Upper lobe of left lung (tissue), 6 donors: ENCODE measurements around the gene ZNF831. TPM values are rescaled to one million over a fixed set of nuclear protein-coding genes. Genes with fewer than 3 reads are reported as not detected.

Source experiments
- ATAC-seq, 2 donors: fragments of 200-7000 bp; cut with Tn5 transposase; one replicate each; pipeline ENCODE4 v1.9.1; 2022; ENCODE audit warnings: mild to moderate bottlenecking in 2 of 2, moderate library complexity in 2 of 2; ENCODE audit not compliant: low FRiP score in 2 of 2
- DNase-seq, 2 donors: peaks; one replicate each; pipeline ENCODE4 v3.0.0-alpha.2; 2019 to 2020
- H3K27ac ChIP-seq, 4 donors: fragments of 200-600 bp; sonication (generic); one replicate each; pipeline ENCODE4 v1.5.1; 2016 to 2019
- H3K27me3 ChIP-seq, 4 donors: fragments of 200-600 bp; sonication (generic); one replicate each; pipeline ENCODE4 v1.5.1; 2017 to 2019
- H3K36me3 ChIP-seq, 4 donors: fragments of 200-600 bp; sonication (generic); one replicate each; pipeline ENCODE4 v1.5.1; 2016 to 2019
- H3K4me1 ChIP-seq, 4 donors: fragments of 200-600 bp; sonication (generic); one replicate each; pipeline ENCODE4 v1.5.1; 2018 to 2019
- H3K4me3 ChIP-seq, 4 donors: fragments of 200-600 bp; sonication (generic); one replicate each; pipeline ENCODE4 v1.5.1; 2017 to 2019; ENCODE audit warnings: mild to moderate bottlenecking in 2 of 4, moderate library complexity in 1 of 4
- H3K9me3 ChIP-seq, 4 donors: fragments of 200-600 bp; sonication (generic); one replicate each; pipeline ENCODE4 v1.5.1; 2018 to 2019
- EP300 ChIP-seq, 4 donors: sonication (generic); formaldehyde crosslinking; IDR thresholded peaks; one replicate each; pipeline ENCODE4 v1.5.1; 2017; ENCODE audit warnings: antibody characterized with exemption in 4 of 4, control low read depth in 2 of 4
- POLR2A ChIP-seq, 4 donors: fragments of 450-650 bp; IDR thresholded peaks; one replicate each; pipeline ENCODE4 v1.5.1; 2016 to 2017; ENCODE audit warnings: antibody characterized with exemption in 4 of 4, mild to moderate bottlenecking in 2 of 4
- POLR2AphosphoS5 ChIP-seq, 2 donors: sonication (generic); formaldehyde crosslinking; IDR thresholded peaks; one replicate each; pipeline ENCODE4 v1.5.1; 2017; ENCODE audit warnings: antibody characterized with exemption in 2 of 2
- WGBS, 2 donors: methylation state at CpG; one replicate each; pipeline ENCODE4 v1.1.5; 2017 to 2018; 5-methylcytosine and 5-hydroxymethylcytosine counted together
- total RNA-seq, 6 donors: library from RNA; depleted of rRNA in 4 of 6; stranded (reverse); fragments of >200 nt in 4 of 6; gene quantifications; one replicate each; pipeline versions ENCODE4 v1.1.0 to v1.2.1, GENCODE V29; 2016 to 2021
- TF ChIP-seq, protein P1 (sequence below), 6 experiments: fragments of 450-650 bp in 4 of 6; fragments of 200-600 bp in 2 of 6; sonication (generic) in 2 of 6; IDR thresholded peaks; one replicate each; pipeline ENCODE4 v1.5.1; 2016 to 2019; ENCODE audit warnings: antibody characterized with exemption in 6 of 6
- donor health status: DM: no; HTN: no; CAD: no; lungs with moderate emphysema.
- donor health status: DM: no; HTN: yes; CAD: no; lungs with severe emphysema.

Gene ZNF831
- total RNA-seq, 6 donors from 2014 or later = 0.98 to 6.2 (median 2.8) TPM

DNA sequence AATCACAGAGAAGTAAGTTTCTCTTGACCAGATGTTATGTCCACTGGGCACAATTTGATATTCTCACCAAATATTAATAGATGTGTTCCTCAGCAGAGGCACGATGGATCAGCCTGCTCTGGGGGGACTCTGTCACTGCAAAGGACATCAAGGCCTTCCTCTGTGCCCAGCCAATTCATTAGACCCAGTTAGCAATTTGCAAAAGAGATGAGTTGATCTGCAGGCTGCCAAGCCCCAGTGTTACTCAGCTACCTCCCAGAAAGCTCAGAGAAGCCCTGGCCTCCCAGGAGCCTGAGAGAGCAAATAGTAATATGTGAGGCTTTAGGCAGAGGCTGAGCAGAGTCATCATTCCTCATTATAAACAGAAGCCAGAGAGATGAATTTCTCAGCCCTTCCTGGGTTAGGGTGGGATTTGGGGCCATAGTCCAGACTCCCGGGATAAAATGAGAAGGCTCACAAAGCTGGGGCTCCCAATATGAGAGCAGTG, 54.2 kb downstream of the ZNF831 start:
- TF ChIP-seq POLR2AphosphoS5 (IDR thresholded peaks at IDR 0.05) (no peak), EP300 (IDR thresholded peaks at IDR 0.05) (no peak), POLR2A (IDR thresholded peaks at IDR 0.05) (no peak)
- TF ChIP-seq, protein P1, sequence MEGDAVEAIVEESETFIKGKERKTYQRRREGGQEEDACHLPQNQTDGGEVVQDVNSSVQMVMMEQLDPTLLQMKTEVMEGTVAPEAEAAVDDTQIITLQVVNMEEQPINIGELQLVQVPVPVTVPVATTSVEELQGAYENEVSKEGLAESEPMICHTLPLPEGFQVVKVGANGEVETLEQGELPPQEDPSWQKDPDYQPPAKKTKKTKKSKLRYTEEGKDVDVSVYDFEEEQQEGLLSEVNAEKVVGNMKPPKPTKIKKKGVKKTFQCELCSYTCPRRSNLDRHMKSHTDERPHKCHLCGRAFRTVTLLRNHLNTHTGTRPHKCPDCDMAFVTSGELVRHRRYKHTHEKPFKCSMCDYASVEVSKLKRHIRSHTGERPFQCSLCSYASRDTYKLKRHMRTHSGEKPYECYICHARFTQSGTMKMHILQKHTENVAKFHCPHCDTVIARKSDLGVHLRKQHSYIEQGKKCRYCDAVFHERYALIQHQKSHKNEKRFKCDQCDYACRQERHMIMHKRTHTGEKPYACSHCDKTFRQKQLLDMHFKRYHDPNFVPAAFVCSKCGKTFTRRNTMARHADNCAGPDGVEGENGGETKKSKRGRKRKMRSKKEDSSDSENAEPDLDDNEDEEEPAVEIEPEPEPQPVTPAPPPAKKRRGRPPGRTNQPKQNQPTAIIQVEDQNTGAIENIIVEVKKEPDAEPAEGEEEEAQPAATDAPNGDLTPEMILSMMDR (IDR thresholded peaks at IDR 0.05) = no peak
- Histone ChIP-seq H3K9me3 (no peaks in the 10 kb centered on the region), H3K36me3 (no peaks in the 10 kb centered on the region), H3K27me3 (peaks cover 0 to 9% (median under 1%) of the 10 kb centered on the region in 4 donors), H3K4me1 (peaks cover 4 to 16% (median 15%) of the 10 kb centered on the region in 4 donors), H3K4me3 (no peak overlapping the region), H3K27ac (no peak overlapping the region)
- 68 to 85% methylated on average over 2 of the region's 2 CpGs for WGBS, 2 donors
- ATAC-seq = no peak
- no peak for DNase-seq

DNA sequence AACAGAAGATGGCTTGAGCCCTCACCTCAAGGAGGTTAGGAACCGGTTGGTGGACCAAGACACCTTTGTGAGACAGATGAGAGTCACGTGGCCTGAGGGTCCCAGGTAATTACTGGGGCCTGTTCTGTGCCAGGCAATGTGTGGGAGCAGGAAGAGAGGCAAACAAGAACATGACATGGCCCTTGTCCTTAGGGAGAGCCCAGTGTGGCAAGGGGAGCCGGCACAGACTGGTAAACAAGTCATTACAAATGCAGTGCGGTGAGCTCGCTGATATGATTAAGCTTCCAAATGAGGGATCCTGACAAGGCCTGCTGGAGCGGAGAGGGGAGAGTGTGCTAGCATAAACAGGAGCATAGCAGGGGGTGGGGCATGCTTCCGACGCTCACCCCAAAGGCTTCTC, 55.6 kb downstream of the ZNF831 start:
- Histone ChIP-seq H3K4me3 (no peak overlapping the region), H3K27me3 (peaks cover 0 to 18% (median 4%) of the 10 kb centered on the region in 4 donors), H3K36me3 (no peaks in the 10 kb centered on the region), H3K4me1 (peaks cover 7 to 24% (median 18%) of the 10 kb centered on the region in 4 donors), H3K27ac (no peak overlapping the region), H3K9me3 (no peaks in the 10 kb centered on the region)
- ATAC-seq = no peak
- 87 to 89% methylated on average over 6 to 8 of the region's 8 CpGs for WGBS, 2 donors
- no peak for DNase-seq
- no peak for TF ChIP-seq POLR2A (IDR thresholded peaks at IDR 0.05)
- no peak for TF ChIP-seq POLR2AphosphoS5 (IDR thresholded peaks at IDR 0.05)
- TF ChIP-seq, protein P1 (IDR thresholded peaks at IDR 0.05) = no peak
- no peak for TF ChIP-seq EP300 (IDR thresholded peaks at IDR 0.05)

DNA sequence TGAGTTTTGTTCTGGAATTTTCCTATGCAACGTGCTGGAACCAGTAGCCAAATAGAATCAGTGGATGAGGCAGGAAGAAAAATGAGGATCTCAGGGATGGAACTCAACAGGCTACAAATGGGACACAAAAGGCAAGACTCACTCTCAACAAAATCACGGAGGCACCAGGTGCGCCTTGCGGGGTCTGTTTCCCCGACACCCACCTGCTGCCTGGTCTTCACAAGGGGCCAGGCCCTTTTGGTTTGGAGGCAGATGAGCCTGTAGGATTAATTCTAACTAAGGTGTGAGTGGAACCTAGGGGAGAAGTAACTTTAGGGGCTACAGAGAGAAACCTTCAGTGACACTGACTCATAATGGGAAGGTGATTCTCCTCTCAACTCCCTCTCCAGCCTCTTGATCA, 56.5 kb downstream of the ZNF831 start:
- TF ChIP-seq POLR2A (IDR thresholded peaks at IDR 0.05) (no peak), EP300 (IDR thresholded peaks at IDR 0.05) (no peak), POLR2AphosphoS5 (IDR thresholded peaks at IDR 0.05) (no peak)
- TF ChIP-seq, protein P1 (IDR thresholded peaks at IDR 0.05) = no peak
- no peak for ATAC-seq

DNA sequence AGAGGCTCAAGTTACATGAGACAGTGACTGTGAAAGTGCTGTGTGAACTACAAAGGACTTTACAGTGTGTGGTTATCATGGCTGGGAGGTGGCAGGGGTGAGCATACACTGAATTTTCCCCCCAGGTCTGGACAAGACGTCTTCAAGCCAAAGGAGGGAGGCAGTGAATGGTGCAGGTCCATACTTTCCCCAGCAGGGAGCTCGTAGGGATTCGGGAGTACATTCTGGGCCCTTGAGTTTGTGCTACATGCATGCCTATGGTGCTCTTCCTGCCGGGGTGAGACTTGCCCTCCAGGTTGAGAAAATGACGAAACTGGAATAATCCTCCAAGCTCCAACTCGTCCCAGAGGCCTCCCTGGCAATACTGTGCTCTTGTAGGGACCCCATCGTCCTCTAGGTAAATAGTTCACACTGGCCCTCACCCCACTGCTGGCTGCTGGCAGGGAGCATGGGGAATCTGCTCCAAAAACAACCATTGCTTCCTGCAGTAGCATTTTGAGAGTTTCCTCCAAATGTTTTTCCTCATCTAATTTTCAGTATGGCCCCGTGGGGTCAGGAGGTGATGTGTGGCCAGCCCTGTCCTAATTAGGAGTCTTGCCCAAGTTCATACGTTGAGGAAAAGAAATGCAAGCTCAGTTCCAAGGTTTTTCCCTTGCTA, 57.6 kb downstream of the ZNF831 start:
- H3K9me3 ChIP-seq = no peaks in the 10 kb centered on the region
- H3K36me3 ChIP-seq = no peaks in the 10 kb centered on the region
- ATAC-seq (no peak), DNase-seq (no peak)
- no peak overlapping the region for H3K27ac ChIP-seq
- no peak overlapping the region for H3K4me3 ChIP-seq
- WGBS, 2 donors = 52 to 67% methylated on average over 8 to 9 of the region's 9 CpGs
- peaks cover 0 to 18% (median 4%) of the 10 kb centered on the region in 4 donors for H3K27me3 ChIP-seq
- no peak for TF ChIP-seq POLR2A (IDR thresholded peaks at IDR 0.05)
- TF ChIP-seq, protein P1 (IDR thresholded peaks at IDR 0.05) = no peak
- TF ChIP-seq POLR2AphosphoS5 (IDR thresholded peaks at IDR 0.05) = no peak
- no peak for TF ChIP-seq EP300 (IDR thresholded peaks at IDR 0.05)
- H3K4me1 ChIP-seq = peaks cover 7 to 24% (median 18%) of the 10 kb centered on the region in 4 donors

More for the DNA sequence above, 56.5 kb downstream of the ZNF831 start:
- Histone ChIP-seq H3K4me1 (peaks cover 7 to 24% (median 18%) of the 10 kb centered on the region in 4 donors), H3K36me3 (no peaks in the 10 kb centered on the region), H3K27ac (no peak overlapping the region), H3K9me3 (no peaks in the 10 kb centered on the region), H3K27me3 (peaks cover 0 to 18% (median 4%) of the 10 kb centered on the region in 4 donors), H3K4me3 (no peak overlapping the region)
- no peak for DNase-seq
- WGBS, 2 donors = 95 to 97% methylated on average over 5 of the region's 5 CpGs
